Panc1 (cell line): Measurements from ENCODE around the gene DHCR24. TPM values are rescaled to one million over a fixed set of nuclear protein-coding genes. Genes with fewer than 3 reads are reported as not detected.

ENCODE experiments used
- ATAC-seq: fragments of 200-7000 bp; cut with Tn5 transposase; 2 replicates; pipeline ENCODE4 v1.9.1; 2020; ENCODE audit warnings: mild to moderate bottlenecking, moderate library complexity
- BruUV-seq: library from RNA; stranded (reverse); fragments of 400-500 nt; replicated peaks from 2 replicates; lab custom pipeline; 2021; lab: Mats Ljungman, UMichigan
- CTCF ChIA-PET: fragments of 300-600 bp; sonication (Branson Sonifier 250); formaldehyde crosslinking; loops from one replicate; lab custom pipeline; 2022; ENCODE audit warnings: antibody characterized with exemption; lab: Charles Lee
- POLR2A ChIA-PET: fragments of 300-600 bp; sonication (Branson Sonifier 250); formaldehyde crosslinking; loops from one replicate; lab custom pipeline; 2022; ENCODE audit warnings: antibody characterized with exemption; lab: Charles Lee
- DNase-seq: peaks from one replicate; pipeline ENCODE4 v3.0.0-alpha.2; 2010; ENCODE audit warnings: low read depth, low spot score
- H3K27ac ChIP-seq: 2 replicates; pipeline ENCODE4 v1.5.1; 2011; ENCODE audit warnings: mild to moderate bottlenecking, low read length, inconsistent platforms
- H3K27me3 ChIP-seq: fragments of 200-500 bp; sonication (Bioruptor generic); 2 replicates; pipeline ENCODE4 v1.6.0; 2014; ENCODE audit warnings: low read length, inconsistent platforms; ENCODE audit not compliant: control insufficient read depth, insufficient read depth
- H3K36me3 ChIP-seq: fragments of 200-500 bp; sonication (Bioruptor generic); 2 replicates; pipeline ENCODE4 v1.5.1; 2014; ENCODE audit warnings: inconsistent platforms, mild to moderate bottlenecking, low read length, moderate library complexity; ENCODE audit not compliant: control insufficient read depth, insufficient read depth
- H3K4me1 ChIP-seq: 2 replicates; pipeline ENCODE4 v1.5.1; 2011; ENCODE audit warnings: inconsistent platforms, mild to moderate bottlenecking, low read length, moderate library complexity; ENCODE audit not compliant: control insufficient read depth, insufficient read depth
- H3K4me3 ChIP-seq, 2 experiments: 2 replicates each; pipeline ENCODE4 v1.5.1; 2011 to 2012; ENCODE audit warnings: low read depth in 2 of 2, low read length in 2 of 2, mild to moderate bottlenecking in 2 of 2, inconsistent platforms in 1 of 2, moderate library complexity in 1 of 2
- H3K9me3 ChIP-seq: fragments of 200-500 bp; sonication (Bioruptor generic); 2 replicates; pipeline ENCODE4 v1.5.1; 2014; ENCODE audit warnings: low read depth, mild to moderate bottlenecking, inconsistent platforms, low read length, moderate library complexity; ENCODE audit not compliant: control insufficient read depth, insufficient read depth
- CTCF ChIP-seq: fragments of 450-650 bp; IDR thresholded peaks from 2 replicates; pipeline ENCODE4 v1.5.1; 2017; ENCODE audit warnings: mild to moderate bottlenecking
- POLR2AphosphoS5 ChIP-seq: IDR thresholded peaks from 2 replicates; pipeline ENCODE4 v1.6.1; 2012; ENCODE audit warnings: mild to moderate bottlenecking, low read depth, low read length, moderate library complexity
- REST ChIP-seq, 2 experiments: IDR thresholded peaks; 2 replicates each; pipeline ENCODE4 v1.6.1; 2011 to 2012; ENCODE audit warnings: low read depth in 2 of 2, control low read depth in 1 of 2, low read length in 1 of 2, mild to moderate bottlenecking in 1 of 2, moderate library complexity in 1 of 2; ENCODE audit not compliant: insufficient read depth in 1 of 2
- SIN3A ChIP-seq: IDR thresholded peaks from 2 replicates; pipeline ENCODE4 v1.6.1; 2012; ENCODE audit warnings: low read depth, mild to moderate bottlenecking, low read length, moderate library complexity, borderline replicate concordance; ENCODE audit not compliant: insufficient read depth
- TCF7L2 ChIP-seq: IDR thresholded peaks from 2 replicates; pipeline ENCODE4 v1.6.1; 2011; ENCODE audit warnings: mild to moderate bottlenecking, low read depth, low read length, inconsistent platforms
- in situ Hi-C: cut with HindIII; loops from 2 replicates; pipeline ENCODE4 v1.10.0; 2016; ENCODE audit warnings: low sequenced_read_pairs, low pct_unique_long_range_greater_than_20kb
- intact Hi-C: fragments of 100-400 bp; cut with micrococcal nuclease; formaldehyde crosslinking; loops from one replicate; pipeline ENCODE4 v1.10.0; 2022; ENCODE audit not compliant: unreplicated experiment
- total RNA-seq: library from RNA; stranded (reverse); gene quantifications from one replicate; pipeline ENCODE4 v1.2.1, GENCODE V29; 2021; ENCODE audit not compliant: unreplicated experiment

DHCR24 gene
- total RNA-seq, 1 experiment from 2014 or later, result 313 TPM

- H3K4me3 ChIP-seq, result no peak overlapping the region
- no peak overlapping the region for H3K27ac ChIP-seq
- TF ChIP-seq TCF7L2 (no peak), POLR2AphosphoS5 (no peak), REST (IDR thresholded peaks at IDR 0.05; ENCODE audit: insufficient read depth in 1 of 2, low read depth in 2 of 2, low read length in 1 of 2) (no peak), SIN3A (no peak), CTCF (no peak)
- H3K4me1 ChIP-seq, result no peaks in the 10 kb centered on the region
- no peak for DNase-seq
- ChIA-PET CTCF (no interaction called here), POLR2A (no interaction called here)
- BruUV-seq, result no TSS peak
- peaks cover 2% of the 10 kb centered on the region; the same call in 1 of the 2 replicates for H3K36me3 ChIP-seq
- H3K27me3 ChIP-seq, result no peaks in the 10 kb centered on the region
- intact Hi-C loops (no loop called here), in situ Hi-C loops (no loop called here)
- no peaks in the 10 kb centered on the region for H3K9me3 ChIP-seq
- no peak for ATAC-seq
Measured at GRCh38 chr1:54854381-54855020, 32.5 kb downstream of the DHCR24 start.

- no peaks in the 10 kb centered on the region for H3K27me3 ChIP-seq
- DNase-seq, result no peak
- ChIA-PET CTCF (no interaction called here), POLR2A (no interaction called here)
- in situ Hi-C loops (no loop called here), intact Hi-C loops (no loop called here)
- peaks cover 2% of the 10 kb centered on the region; the same call in 1 of the 2 replicates for H3K36me3 ChIP-seq
- BruUV-seq, result no TSS peak
- H3K4me3 ChIP-seq, result no peak overlapping the region
- H3K4me1 ChIP-seq, result no peaks in the 10 kb centered on the region
- TF ChIP-seq REST (IDR thresholded peaks at IDR 0.05; ENCODE audit: insufficient read depth in 1 of 2, low read depth in 2 of 2, low read length in 1 of 2) (no peak), SIN3A (no peak), TCF7L2 (no peak), CTCF (no peak), POLR2AphosphoS5 (no peak)
- H3K9me3 ChIP-seq, result no peaks in the 10 kb centered on the region
- H3K27ac ChIP-seq, result no peak overlapping the region
- no peak for ATAC-seq
Measured at GRCh38 chr1:54853793-54854370, 33.1 kb downstream of the DHCR24 start.
